ENCODE measurements around the gene BABAM2. TPM values are rescaled to one million over a fixed set of nuclear protein-coding genes. Genes with fewer than 3 reads are reported as not detected.

The BABAM2 gene
- total and polyA plus RNA-seq, 2 of the 4 experiments (the other 2 are of a cell fraction), result 20.9 to 23.1 TPM

DNA sequence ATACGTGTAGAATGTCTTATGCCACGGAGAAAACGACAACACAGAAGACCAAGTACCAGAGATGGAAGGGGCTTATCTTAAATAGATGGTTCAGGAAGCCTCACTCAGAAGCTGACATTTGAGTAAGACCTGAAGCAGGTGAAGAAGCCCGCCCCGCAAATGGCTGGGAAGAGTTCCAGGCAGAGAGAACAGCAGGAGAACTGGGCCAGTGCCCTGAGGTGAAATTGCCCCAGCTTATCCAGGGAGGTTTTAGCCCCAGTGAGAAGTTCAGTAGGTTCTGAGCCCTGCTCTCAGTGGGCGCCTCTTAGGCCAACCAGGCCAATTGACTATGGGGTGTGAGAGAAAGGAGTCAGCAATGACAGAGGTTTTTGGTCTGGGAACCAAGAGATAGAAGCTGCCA lies 336.0 kb downstream of the BABAM2 start:
- Histone ChIP-seq H3K36me3 (ENCODE audit: control insufficient read depth, insufficient read depth, low read length) (no peaks in the 10 kb centered on the region), H3K9me1 (ENCODE audit: insufficient read depth, low read length) (peaks cover 11% of the 10 kb centered on the region; the same call in 1 of the 2 replicates), H3K4me2 (ENCODE audit: low read depth, low read length) (no peak overlapping the region), H3K4me3 (ENCODE audit: insufficient read depth, low read depth, low read length) (no peak overlapping the region), H3K23ac (ENCODE audit: low read depth, low read length) (no peak overlapping the region), H3K56ac (ENCODE audit: extremely low read depth, insufficient read depth, low read length) (no peak overlapping the region), H2BK20ac (ENCODE audit: low read depth, low read length) (peak overlapping the region; percentile 37; the same call in 1 of the 2 replicates), H3K9ac (ENCODE audit: low read depth, low read length) (no peak overlapping the region), H4K5ac (ENCODE audit: low read depth, low read length) (no peak overlapping the region; the same call in 1 of the 2 replicates), H2AK9ac (replicated peaks; ENCODE audit: low read depth, low read length, poor library complexity) (no peak overlapping the region), H2BK5ac (ENCODE audit: low read depth, low read length, poor library complexity, severe bottlenecking) (no peak overlapping the region), H4K91ac (ENCODE audit: insufficient read depth, low read depth, low read length) (no peak overlapping the region), H3K79me1 (ENCODE audit: low read depth in 1 of 2, low read length in 2 of 2) (peaks cover 0 to 6% of the 10 kb centered on the region in 2 experiments; a peak in 1 of 4 replicates), H3K9me3 (ENCODE audit: control insufficient read depth, insufficient read depth, low read length) (no peaks in the 10 kb centered on the region), H2BK15ac (ENCODE audit: low read depth, low read length) (no peak overlapping the region; the same call in 2 of the 3 replicates), H3K4ac (ENCODE audit: low read depth, low read length) (0 out of 2 replicates have a peak overlapping the region, but pooled peaks have one; percentile 20), H3K14ac (replicated peaks; ENCODE audit: low read depth, low read length) (no peak overlapping the region), H3K4me1 (ENCODE audit: control insufficient read depth, insufficient read depth, low read length) (peaks cover 18% of the 10 kb centered on the region), H3K18ac (ENCODE audit: low read depth, low read length) (no peak overlapping the region), H2AFZ (replicated peaks; ENCODE audit: low read length, poor library complexity) (peak overlapping the region; percentile 15), H2AK5ac (ENCODE audit: low read depth, low read length) (0 out of 2 replicates have a peak overlapping the region, but pooled peaks have one; percentile 35), H3K27ac (ENCODE audit: insufficient read depth, low read length) (no peak overlapping the region), H2BK120ac (ENCODE audit: low read depth, low read length) (no peak overlapping the region), H3K27me3 (ENCODE audit: control insufficient read depth, insufficient read depth, low read length) (no peaks in the 10 kb centered on the region), H4K8ac (ENCODE audit: low read depth in 2 of 2, low read length in 2 of 2) (no peak overlapping the region; a peak in 1 of 4 replicates), H4K20me1 (ENCODE audit: insufficient read depth, low read length) (no peaks in the 10 kb centered on the region)
- no TSS peak for BruUV-seq (replicated peaks)
- POLR2A ChIA-PET (ENCODE audit: unreplicated experiment), result no interaction called here
- intact Hi-C loops (cut with micrococcal nuclease) (loop anchor here (5.0 to 10.0 kb wide), 2 partner anchors 269 to 472 kb away; no protein-coding TSS in a partner anchor), dilution Hi-C loops (cut with HindIII; ENCODE audit: low sequenced_read_pairs, unreplicated experiment) (no loop called here), in situ Hi-C loops (cut with MboI; ENCODE audit: low sequenced_read_pairs) (no loop called here)
- CTCF ChIA-PET, result no interaction called here
- DNase-seq (no peak), ATAC-seq (ENCODE audit: low read depth) (no peak)
- TF ChIP-seq BHLHE40 (IDR thresholded peaks at IDR 0.05; ENCODE audit: low read depth, low read length) (no peak), POLR2A (IDR thresholded peaks at IDR 0.05; ENCODE audit: low read depth, low read length) (no peak), MAFK (IDR thresholded peaks at IDR 0.05; ENCODE audit: low read depth, low read length) (no peak), SMC3 (IDR thresholded peaks at IDR 0.05; ENCODE audit: low read depth, low read length) (no peak)
- TF ChIP-seq, protein P1, sequence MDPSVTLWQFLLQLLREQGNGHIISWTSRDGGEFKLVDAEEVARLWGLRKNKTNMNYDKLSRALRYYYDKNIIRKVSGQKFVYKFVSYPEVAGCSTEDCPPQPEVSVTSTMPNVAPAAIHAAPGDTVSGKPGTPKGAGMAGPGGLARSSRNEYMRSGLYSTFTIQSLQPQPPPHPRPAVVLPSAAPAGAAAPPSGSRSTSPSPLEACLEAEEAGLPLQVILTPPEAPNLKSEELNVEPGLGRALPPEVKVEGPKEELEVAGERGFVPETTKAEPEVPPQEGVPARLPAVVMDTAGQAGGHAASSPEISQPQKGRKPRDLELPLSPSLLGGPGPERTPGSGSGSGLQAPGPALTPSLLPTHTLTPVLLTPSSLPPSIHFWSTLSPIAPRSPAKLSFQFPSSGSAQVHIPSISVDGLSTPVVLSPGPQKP (IDR thresholded peaks at IDR 0.05; ENCODE audit: borderline replicate concordance, low read depth, low read length), result no peak
- 100% methylated on average over 6 of the region's 6 CpGs; no CpG with 5 or more reads in 1 of the 2 experiments for WGBS, 2 experiments (ENCODE audit: extremely low coverage in 2 of 2, insufficient read length in 1 of 2)
